ENCODE results near the gene PACRG. TPM values are rescaled to one million over a fixed set of nuclear protein-coding genes. Genes with fewer than 3 reads are reported as not detected.

Gene PACRG
- polyA plus RNA-seq, 1 donor from 2014 or later, result 16.6 TPM

DNA sequence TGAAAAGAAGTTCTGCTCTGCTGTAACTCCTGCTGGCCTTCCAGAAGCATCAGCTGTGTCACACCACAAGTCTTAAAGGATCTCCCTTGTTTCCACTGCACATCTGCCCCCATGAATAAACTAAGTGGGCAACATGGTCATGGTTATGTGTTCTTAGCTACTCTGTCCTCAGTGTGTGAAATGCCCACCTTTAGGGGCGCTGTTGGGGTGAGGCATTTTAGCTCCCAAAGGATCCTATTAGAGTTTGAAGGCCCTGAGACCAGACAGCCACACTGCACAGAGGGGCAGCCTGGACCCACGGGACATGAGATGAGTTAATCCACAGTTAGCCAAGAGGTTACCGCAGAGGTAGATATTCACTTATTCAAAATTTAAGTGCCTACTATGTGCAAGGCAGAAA, 392.4 kb downstream of the PACRG start:
- Histone ChIP-seq H3K9me2 (ENCODE audit: insufficient read depth, low read length) (no peaks in the 10 kb centered on the region), H3K9me3 (ENCODE audit: low read length) (no peaks in the 10 kb centered on the region), H3K79me2 (replicated peaks; ENCODE audit: insufficient read depth, low read length) (no peaks in the 10 kb centered on the region), H3K27me3 (ENCODE audit: insufficient read depth, low read depth, low read length) (no peaks in the 10 kb centered on the region), H3K36me3 (ENCODE audit: insufficient read depth, low read length) (no peaks in the 10 kb centered on the region), H3K27ac (ENCODE audit: low read length) (no peak overlapping the region), H3K9ac (ENCODE audit: low read length) (no peak overlapping the region), H3F3A (ENCODE audit: insufficient read depth, low read length, poor library complexity, severe bottlenecking) (no peaks in the 10 kb centered on the region), H2AFZ (ENCODE audit: low read depth, low read length) (no peak overlapping the region), H3K4me2 (ENCODE audit: low read length) (no peak overlapping the region), H4K20me1 (ENCODE audit: insufficient read depth) (no peaks in the 10 kb centered on the region), H3K4me3 (ENCODE audit: low read length) (no peak overlapping the region)
- TF ChIP-seq, protein P1, sequence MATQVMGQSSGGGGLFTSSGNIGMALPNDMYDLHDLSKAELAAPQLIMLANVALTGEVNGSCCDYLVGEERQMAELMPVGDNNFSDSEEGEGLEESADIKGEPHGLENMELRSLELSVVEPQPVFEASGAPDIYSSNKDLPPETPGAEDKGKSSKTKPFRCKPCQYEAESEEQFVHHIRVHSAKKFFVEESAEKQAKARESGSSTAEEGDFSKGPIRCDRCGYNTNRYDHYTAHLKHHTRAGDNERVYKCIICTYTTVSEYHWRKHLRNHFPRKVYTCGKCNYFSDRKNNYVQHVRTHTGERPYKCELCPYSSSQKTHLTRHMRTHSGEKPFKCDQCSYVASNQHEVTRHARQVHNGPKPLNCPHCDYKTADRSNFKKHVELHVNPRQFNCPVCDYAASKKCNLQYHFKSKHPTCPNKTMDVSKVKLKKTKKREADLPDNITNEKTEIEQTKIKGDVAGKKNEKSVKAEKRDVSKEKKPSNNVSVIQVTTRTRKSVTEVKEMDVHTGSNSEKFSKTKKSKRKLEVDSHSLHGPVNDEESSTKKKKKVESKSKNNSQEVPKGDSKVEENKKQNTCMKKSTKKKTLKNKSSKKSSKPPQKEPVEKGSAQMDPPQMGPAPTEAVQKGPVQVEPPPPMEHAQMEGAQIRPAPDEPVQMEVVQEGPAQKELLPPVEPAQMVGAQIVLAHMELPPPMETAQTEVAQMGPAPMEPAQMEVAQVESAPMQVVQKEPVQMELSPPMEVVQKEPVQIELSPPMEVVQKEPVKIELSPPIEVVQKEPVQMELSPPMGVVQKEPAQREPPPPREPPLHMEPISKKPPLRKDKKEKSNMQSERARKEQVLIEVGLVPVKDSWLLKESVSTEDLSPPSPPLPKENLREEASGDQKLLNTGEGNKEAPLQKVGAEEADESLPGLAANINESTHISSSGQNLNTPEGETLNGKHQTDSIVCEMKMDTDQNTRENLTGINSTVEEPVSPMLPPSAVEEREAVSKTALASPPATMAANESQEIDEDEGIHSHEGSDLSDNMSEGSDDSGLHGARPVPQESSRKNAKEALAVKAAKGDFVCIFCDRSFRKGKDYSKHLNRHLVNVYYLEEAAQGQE (IDR thresholded peaks at IDR 0.05; ENCODE audit: borderline replicate concordance), result no peak

- Histone ChIP-seq H3K79me2 (replicated peaks; ENCODE audit: insufficient read depth, low read length) (no peaks in the 10 kb centered on the region), H3K9me3 (ENCODE audit: low read length) (no peaks in the 10 kb centered on the region), H3K4me2 (ENCODE audit: low read length) (no peak overlapping the region), H4K20me1 (ENCODE audit: insufficient read depth) (no peaks in the 10 kb centered on the region), H3K27ac (ENCODE audit: low read length) (no peak overlapping the region), H3K9ac (ENCODE audit: low read length) (no peak overlapping the region), H3K9me2 (ENCODE audit: insufficient read depth, low read length) (no peaks in the 10 kb centered on the region), H3F3A (ENCODE audit: insufficient read depth, low read length, poor library complexity, severe bottlenecking) (no peaks in the 10 kb centered on the region), H2AFZ (ENCODE audit: low read depth, low read length) (no peak overlapping the region), H3K4me3 (ENCODE audit: low read length) (no peak overlapping the region), H3K36me3 (ENCODE audit: insufficient read depth, low read length) (no peaks in the 10 kb centered on the region), H3K27me3 (ENCODE audit: insufficient read depth, low read depth, low read length) (no peaks in the 10 kb centered on the region)
- TF ChIP-seq POLR2AphosphoS5 (IDR thresholded peaks at IDR 0.05), result no peak
- no peak for TF ChIP-seq EZH2 (IDR thresholded peaks at IDR 0.05; ENCODE audit: borderline replicate concordance, insufficient read depth, low read length, poor library complexity, severe bottlenecking)
- TF ChIP-seq MXI1 (conservative IDR thresholded peaks at IDR 0.05; ENCODE audit: poor library complexity, severe bottlenecking), result no peak
- TF ChIP-seq, protein P1 (IDR thresholded peaks at IDR 0.05; ENCODE audit: borderline replicate concordance), result no peak
- TF ChIP-seq RAD21 (conservative IDR thresholded peaks at IDR 0.05), result no peak
- TF ChIP-seq EP300 (conservative IDR thresholded peaks at IDR 0.05; ENCODE audit: poor library complexity, severe bottlenecking), result no peak
- no peak for TF ChIP-seq TAF1 (IDR thresholded peaks at IDR 0.05; ENCODE audit: low read depth)
- TF ChIP-seq CTCF (IDR thresholded peaks at IDR 0.05; ENCODE audit: poor library complexity, severe bottlenecking), result no peak
- TF ChIP-seq SMC3 (conservative IDR thresholded peaks at IDR 0.05; ENCODE audit: poor library complexity), result no peak
Measured at GRCh38 chr6:163121270-163121669, 393.5 kb downstream of the PACRG start.

Measured in neural cell (in vitro differentiated cells).